H54 (cell line): Measurements from ENCODE around the gene ZMYND11.

ENCODE experiments used
- DNase-seq: peaks from one replicate; pipeline ENCODE4 v3.0.0; 2011; ENCODE audit warnings: low spot score, mixed read lengths; ENCODE audit not compliant: insufficient read length
- FAIRE-seq: peaks from 3 replicates; lab custom pipeline; 2011; peaks lifted over from hg19 to GRCh38; lab: Jason Lieb, UNC
- POLR2A ChIP-seq: IDR thresholded peaks from 2 replicates; pipeline ENCODE4 v1.6.1; 2011; ENCODE audit warnings: low read depth, mild to moderate bottlenecking, low read length

ZMYND11 gene

DNA sequence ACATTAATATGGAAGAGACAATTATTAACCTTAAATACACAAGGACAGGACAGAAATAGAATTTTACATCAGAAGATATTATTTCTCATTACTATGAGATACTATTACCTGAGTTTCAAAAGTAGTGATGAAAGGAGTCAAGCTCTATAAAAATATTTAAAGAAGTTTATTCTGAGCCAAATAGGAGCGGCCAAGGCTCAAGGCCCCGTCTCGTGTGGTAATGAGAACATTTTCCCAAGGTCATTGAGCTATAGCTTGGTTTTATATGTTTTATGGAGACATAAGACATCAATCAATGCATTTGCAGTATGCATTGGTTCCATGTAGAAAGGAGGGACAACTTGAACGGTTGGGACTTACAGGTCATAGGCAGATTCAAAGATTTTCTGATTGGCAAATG is 29.4 kb upstream of the ZMYND11 start:
- DNase-seq (no peak), FAIRE-seq (no peak)
- no peak for TF ChIP-seq POLR2A

DNA sequence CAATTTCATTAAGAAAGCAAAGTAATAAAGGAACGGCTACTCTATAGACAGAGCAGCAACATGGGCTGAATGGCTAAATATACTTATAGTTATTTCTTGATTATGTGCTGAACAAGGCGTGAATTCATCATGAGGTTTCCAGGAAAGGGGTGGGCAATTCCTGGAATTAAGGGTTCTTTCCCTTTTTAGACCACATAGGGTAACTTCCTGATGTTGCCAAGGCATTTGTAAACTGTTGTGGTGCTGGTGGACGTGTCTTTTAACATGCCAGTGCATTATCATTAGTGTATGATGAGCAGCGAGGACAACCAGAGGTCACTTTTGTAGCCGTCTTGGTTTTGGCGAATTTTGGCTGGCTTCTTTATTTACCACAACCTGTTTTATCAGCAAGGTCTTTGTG is 28.5 kb upstream of the ZMYND11 start:
- DNase-seq (no peak), FAIRE-seq (no peak)
- TF ChIP-seq POLR2A = no peak

DNA sequence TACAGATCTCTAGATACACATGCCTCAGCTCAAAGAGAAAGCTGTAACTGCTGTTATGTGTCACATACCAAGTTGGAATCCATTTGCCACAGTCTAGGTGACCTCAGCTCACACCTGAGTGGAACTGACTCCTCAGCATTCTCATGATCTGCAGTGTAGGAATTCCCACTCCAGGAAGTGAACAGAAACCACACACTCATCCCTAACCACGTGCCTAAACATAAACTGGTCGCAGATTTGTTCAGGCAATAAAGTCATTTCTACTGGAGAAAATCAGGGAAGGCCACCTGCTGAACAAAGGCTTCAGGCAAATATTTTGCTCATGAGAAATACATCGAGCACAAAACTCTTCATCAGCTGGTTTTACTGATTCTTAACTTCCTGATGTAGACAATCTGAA is 23.0 kb upstream of the ZMYND11 start:
- TF ChIP-seq POLR2A = no peak
- DNase-seq = no peak
- no peak for FAIRE-seq

DNA sequence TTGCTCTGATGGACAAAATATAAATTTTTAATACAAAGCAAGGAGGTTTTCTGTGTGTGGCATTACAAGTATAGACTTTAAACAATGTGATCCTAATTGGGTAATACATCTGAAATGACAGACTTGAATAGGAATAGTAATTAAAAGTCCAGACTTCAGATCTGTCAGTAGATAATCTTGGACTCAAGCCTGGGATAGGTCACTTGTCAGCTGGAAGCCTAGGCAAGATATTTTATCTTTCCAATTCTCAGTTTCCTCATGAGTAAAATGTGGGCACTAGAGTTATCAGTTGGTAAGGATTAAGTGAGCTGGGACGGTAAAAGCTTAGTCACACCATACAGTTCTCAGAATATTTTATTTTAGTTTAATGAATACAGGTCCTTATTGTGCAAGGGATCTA is 10.4 kb upstream of the ZMYND11 start:
- DNase-seq = no peak
- TF ChIP-seq POLR2A = no peak

GRCh38 chr10:127612-128432 is 7.4 kb upstream of the ZMYND11 start:
- TF ChIP-seq POLR2A = no peak
- FAIRE-seq (no peak), DNase-seq (no peak)

More for the DNA sequence above, 10.4 kb upstream of the ZMYND11 start:
- FAIRE-seq = no peak

DNA sequence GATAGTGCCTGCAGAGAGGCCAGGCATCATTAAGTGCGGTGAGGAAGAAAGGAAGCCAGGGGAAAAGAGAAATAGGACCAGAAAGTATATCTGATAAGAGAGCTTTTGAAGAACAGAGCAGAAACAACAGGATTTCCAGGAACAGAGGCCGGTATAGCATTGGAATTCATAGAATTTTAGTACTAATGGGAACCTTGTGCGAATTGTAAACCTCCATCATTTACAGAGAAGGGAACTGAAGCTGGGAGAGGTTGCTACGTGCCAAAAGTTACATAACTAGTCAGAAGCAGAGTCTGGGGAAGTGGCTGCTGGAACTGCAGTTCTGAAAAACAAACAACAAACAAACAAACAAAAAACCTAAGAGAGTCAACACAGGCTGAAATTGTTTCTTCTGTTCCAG is 5.4 kb upstream of the ZMYND11 start:
- TF ChIP-seq POLR2A = no peak
- FAIRE-seq = no peak
- DNase-seq = no peak

DNA sequence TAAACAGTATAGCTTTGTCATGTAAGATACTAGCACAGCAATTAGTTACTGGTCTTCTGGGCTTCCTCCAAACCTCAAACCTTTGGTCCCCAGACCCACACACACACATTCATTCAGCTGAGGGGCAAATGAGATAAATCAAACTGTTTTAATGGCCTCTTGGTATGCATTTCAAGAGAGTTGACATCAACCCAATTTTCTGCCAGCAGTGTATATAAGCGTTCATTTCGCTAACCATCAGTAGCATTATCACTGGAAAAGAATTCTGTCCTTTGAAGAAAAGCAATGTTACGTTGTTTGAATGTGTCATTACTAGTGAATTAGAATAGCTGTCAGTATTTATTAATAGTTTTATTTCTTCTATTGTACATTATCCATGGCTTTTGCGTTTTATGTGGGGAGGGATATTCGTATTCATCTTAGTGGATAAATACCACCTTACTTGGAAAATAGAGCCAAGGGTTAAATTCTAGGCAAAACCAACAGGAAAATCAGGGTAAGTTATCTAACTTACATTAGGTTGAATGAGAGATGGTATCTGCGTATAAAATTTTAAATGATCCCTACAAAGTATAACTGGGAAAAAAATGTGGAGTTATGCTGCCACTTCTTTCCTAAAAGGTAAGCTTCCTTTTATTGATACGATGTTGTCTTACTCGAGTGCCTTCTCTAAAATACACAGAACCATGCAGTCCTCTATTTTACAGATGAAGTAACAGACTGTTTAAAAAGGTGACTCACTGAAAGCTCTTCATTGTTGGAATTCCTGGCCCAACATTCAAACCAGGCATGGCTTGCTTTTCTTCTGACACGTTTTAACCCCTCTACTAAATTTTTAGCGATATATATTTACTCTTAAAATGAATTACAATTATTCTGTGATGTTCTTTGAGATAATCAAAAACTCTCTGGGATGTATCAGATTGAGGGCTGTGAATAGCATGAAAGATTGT is 2.0 kb upstream of the ZMYND11 start:
- no peak for TF ChIP-seq POLR2A
- FAIRE-seq = peak; percentile 62
- DNase-seq = peak; percentile 61

DNA sequence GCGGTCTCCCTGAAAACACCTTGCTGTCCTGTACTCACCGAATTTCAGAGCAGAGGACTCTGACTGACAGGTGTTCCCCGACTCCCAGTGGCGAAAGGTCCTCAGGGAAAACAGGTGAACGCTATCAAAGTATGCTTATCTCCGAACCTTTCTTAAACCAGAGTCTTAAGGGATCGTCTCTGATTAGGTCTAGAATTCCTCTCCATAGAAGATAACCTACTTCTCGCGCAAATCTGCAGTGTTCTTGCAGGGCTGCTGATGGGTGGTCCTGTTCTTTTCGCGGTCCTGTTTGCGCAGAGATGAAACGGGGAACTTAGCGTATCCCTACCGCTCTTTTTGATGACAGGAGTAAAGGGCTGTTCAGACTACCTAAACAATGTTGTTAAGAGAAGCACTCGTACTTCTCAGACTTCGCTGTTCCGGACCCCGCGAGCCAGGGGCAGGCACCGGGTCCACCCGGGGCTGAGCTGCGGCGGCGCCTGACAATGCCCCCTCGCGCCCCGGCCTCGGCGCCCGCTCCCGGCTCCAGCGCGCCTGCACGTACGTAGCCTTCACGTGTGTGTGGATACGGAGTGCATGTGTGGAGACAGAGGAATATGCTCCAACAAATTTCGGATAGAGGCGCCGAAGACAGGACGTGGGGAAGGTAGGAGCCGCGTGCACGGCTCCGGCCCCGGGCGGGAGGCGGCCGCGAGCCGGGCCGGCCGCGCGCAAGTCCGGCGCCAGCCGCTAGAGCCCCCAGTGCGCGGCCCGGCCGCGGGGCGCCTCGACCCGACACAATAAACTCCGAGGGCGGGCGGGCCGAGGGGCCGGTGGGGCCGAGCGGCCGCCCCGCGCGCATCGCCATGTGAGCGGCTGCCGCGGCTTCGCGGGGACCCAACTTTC is 766 bp upstream of the ZMYND11 start:
- no peak for TF ChIP-seq POLR2A
- DNase-seq (no peak), FAIRE-seq (no peak)

GRCh38 chr10:135601-136464 is 578 bp downstream of the ZMYND11 start:
- DNase-seq (peak; percentile 23), FAIRE-seq (no peak)
- no peak; the same call in 1 of the 2 replicates for TF ChIP-seq POLR2A

GRCh38 chr10:136465-136762 is 1.2 kb downstream of the ZMYND11 start:
- no peak for FAIRE-seq
- TF ChIP-seq POLR2A = no peak
- DNase-seq = no peak

GRCh38 chr10:137031-137430 is 1.8 kb downstream of the ZMYND11 start:
- TF ChIP-seq POLR2A = no peak
- DNase-seq (peak; percentile 49), FAIRE-seq (peak; percentile 20)

GRCh38 chr10:137606-138005 is 2.4 kb downstream of the ZMYND11 start:
- DNase-seq (peak; percentile 50), FAIRE-seq (peak; percentile 81)
- TF ChIP-seq POLR2A = no peak
